OCI-LY3 (cell line): ENCODE results near the gene CD9.

Source experiments
- CTCF ChIP-seq: fragments of 200-600, 300-600 bp; sonication (generic); IDR thresholded peaks from 2 replicates; pipeline ENCODE4 v1.5.1; 2014; ENCODE audit warnings: antibody characterized with exemption, low read length, low read depth
- EZH2phosphoT487 ChIP-seq: fragments of 200-600 bp; shearing (Covaris generic); IDR thresholded peaks from 2 replicates; pipeline ENCODE4 v1.6.1; 2018; ENCODE audit warnings: antibody characterized with exemption, mixed run types, low read depth

GRCh38 chr12:6275928-6276887, 76.0 kb downstream of the CD9 start:
- TF ChIP-seq CTCF (no peak), EZH2phosphoT487 (no peak)
